Right lobe of liver (tissue), 6 donors: Measurements from ENCODE around the gene SCUBE1. TPM values are rescaled to one million over a fixed set of nuclear protein-coding genes. Genes with fewer than 3 reads are reported as not detected.

Experiments used
- ATAC-seq, 4 donors: fragments of 200-7000 bp; cut with Tn5 transposase; one replicate each; pipeline ENCODE4 v1.9.1; 2020; ENCODE audit warnings: mild to moderate bottlenecking in 4 of 4, moderate library complexity in 4 of 4
- DNase-seq, 3 donors: peaks; one replicate each; pipeline ENCODE4 v3.0.0-alpha.2; 2020
- H3K27ac ChIP-seq, 3 donors: fragments of 200-600 bp; one replicate each; pipeline ENCODE4 v1.8.0; 2022
- H3K27me3 ChIP-seq, 2 donors: fragments of 200-600 bp; one replicate each; pipeline ENCODE4 v1.8.0; 2022
- H3K36me3 ChIP-seq, 4 donors: fragments of 200-600 bp; sonication (generic) in 1 of 4; one replicate each; pipeline versions ENCODE4 v1.5.1 to v1.8.0; 2017 to 2022; ENCODE audit warnings: control low read depth in 1 of 4
- H3K4me1 ChIP-seq, 4 donors: fragments of 200-600 bp; sonication (generic) in 1 of 4; one replicate each; pipeline versions ENCODE4 v1.5.1 to v1.8.0; 2017 to 2022; ENCODE audit warnings: control low read depth in 1 of 4
- H3K4me3 ChIP-seq, 3 donors: fragments of 200-600 bp; one replicate each; pipeline ENCODE4 v1.8.0; 2022
- H3K9me3 ChIP-seq, 4 donors: fragments of 200-600 bp; sonication (generic) in 1 of 4; one replicate each; pipeline versions ENCODE4 v1.5.1 to v1.8.0; 2017 to 2022; ENCODE audit warnings: control low read depth in 1 of 4
- POLR2A ChIP-seq: fragments of 450-650 bp; IDR thresholded peaks from one replicate; pipeline ENCODE4 v1.6.1; 2017; ENCODE audit warnings: antibody characterized with exemption, mild to moderate bottlenecking
- WGBS: methylation state at CpG from one replicate; pipeline ENCODE4 v1.1.6; 2018; ENCODE audit warnings: low coverage, low lambda C conversion rate; ENCODE audit not compliant: insufficient coverage; ENCODE audit errors: missing lambda C conversion rate; 5-methylcytosine and 5-hydroxymethylcytosine counted together
- intact Hi-C, 2 donors: fragments of 100-400 bp; cut with DNase I; formaldehyde crosslinking; loops; one replicate each; pipeline versions ENCODE4 v1.11.2 to v1.14.1; 2022
- total RNA-seq, 6 experiments: library from RNA; depleted of rRNA in 2 of 6; stranded (reverse); fragments of >200 nt in 2 of 6; fragmentation: NEBNext Ultra II Directional in 3 of 6; extraction: Animal tissue kit (Norgen Biotek cat#: 25700) in 3 of 6; gene quantifications; one replicate each; pipeline versions ENCODE4 v1.1.0 to v1.2.4, GENCODE V29; 2016 to 2023
- TF ChIP-seq, protein P1 (sequence below), 4 donors: fragments of 200-600 bp in 3 of 4; fragments of 450-650 bp in 1 of 4; IDR thresholded peaks; one replicate each; pipeline versions ENCODE4 v1.5.1 to v1.8.0; 2016 to 2022; ENCODE audit warnings: antibody characterized with exemption in 4 of 4, mild to moderate bottlenecking in 2 of 4
- donor health status: DM: no; HTN: yes; CAD: no.
- donor health status: DM: no; HTN: no; CAD: no.
- donor health status: DM: no; HTN: no; CAD: no.
- donor health status: DM: no; HTN: yes; CAD: no.
- donor health status: DM: no; HTN: yes; CAD: no.

The SCUBE1 gene
- total RNA-seq, 6 experiments from 2014 or later: 0.73 to 11.7 (median 2.7) TPM

DNA sequence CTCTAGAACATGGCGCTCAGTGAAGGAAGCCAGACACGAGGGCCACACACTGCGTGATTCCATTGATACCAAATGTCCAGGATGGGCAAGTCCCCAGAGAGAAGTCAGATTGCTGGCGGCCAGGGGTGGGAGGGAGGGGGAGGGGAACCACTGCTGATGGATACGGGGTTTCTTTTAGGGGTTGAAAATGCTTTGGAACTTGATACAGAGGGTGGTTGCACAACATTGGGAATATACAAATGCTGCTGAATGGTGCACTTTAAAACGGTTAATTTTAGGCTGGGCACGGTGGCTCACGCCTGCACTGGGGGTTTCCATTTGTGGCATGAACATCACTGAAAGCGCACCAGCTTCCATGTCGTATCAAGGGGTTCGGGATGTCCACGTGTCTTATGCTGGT, 186.8 kb downstream of the SCUBE1 start:
- no peak for TF ChIP-seq POLR2A
- TF ChIP-seq, protein P1, sequence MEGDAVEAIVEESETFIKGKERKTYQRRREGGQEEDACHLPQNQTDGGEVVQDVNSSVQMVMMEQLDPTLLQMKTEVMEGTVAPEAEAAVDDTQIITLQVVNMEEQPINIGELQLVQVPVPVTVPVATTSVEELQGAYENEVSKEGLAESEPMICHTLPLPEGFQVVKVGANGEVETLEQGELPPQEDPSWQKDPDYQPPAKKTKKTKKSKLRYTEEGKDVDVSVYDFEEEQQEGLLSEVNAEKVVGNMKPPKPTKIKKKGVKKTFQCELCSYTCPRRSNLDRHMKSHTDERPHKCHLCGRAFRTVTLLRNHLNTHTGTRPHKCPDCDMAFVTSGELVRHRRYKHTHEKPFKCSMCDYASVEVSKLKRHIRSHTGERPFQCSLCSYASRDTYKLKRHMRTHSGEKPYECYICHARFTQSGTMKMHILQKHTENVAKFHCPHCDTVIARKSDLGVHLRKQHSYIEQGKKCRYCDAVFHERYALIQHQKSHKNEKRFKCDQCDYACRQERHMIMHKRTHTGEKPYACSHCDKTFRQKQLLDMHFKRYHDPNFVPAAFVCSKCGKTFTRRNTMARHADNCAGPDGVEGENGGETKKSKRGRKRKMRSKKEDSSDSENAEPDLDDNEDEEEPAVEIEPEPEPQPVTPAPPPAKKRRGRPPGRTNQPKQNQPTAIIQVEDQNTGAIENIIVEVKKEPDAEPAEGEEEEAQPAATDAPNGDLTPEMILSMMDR (IDR thresholded peaks at IDR 0.05): no peak
- H3K9me3 ChIP-seq: no peaks in the 10 kb centered on the region
- no peak for DNase-seq
- no peaks in the 10 kb centered on the region for H3K36me3 ChIP-seq
- ATAC-seq: no peak
- no peaks in the 10 kb centered on the region for H3K27me3 ChIP-seq
- intact Hi-C loops: no loop called here
- 63% methylated on average over 5 of the region's 12 CpGs for WGBS
- H3K4me3 ChIP-seq: no peak overlapping the region
- no peak overlapping the region for H3K27ac ChIP-seq
- peaks cover 0 to 12% (median 0%) of the 10 kb centered on the region in 4 donors for H3K4me1 ChIP-seq

- intact Hi-C loops: no loop called here
- WGBS: no CpG with 5 or more reads among the region's 5 CpGs
- Histone ChIP-seq H3K27me3 (no peaks in the 10 kb centered on the region), H3K4me1 (peaks cover 0 to 15% (median 0%) of the 10 kb centered on the region in 4 donors), H3K4me3 (no peak overlapping the region), H3K36me3 (no peaks in the 10 kb centered on the region), H3K9me3 (no peaks in the 10 kb centered on the region), H3K27ac (no peak overlapping the region)
- DNase-seq (no peak), ATAC-seq (no peak)
- TF ChIP-seq POLR2A: no peak
- TF ChIP-seq, protein P1 (IDR thresholded peaks at IDR 0.05): no peak
Measured at GRCh38 chr22:43155789-43156188, 187.4 kb downstream of the SCUBE1 start.

DNA sequence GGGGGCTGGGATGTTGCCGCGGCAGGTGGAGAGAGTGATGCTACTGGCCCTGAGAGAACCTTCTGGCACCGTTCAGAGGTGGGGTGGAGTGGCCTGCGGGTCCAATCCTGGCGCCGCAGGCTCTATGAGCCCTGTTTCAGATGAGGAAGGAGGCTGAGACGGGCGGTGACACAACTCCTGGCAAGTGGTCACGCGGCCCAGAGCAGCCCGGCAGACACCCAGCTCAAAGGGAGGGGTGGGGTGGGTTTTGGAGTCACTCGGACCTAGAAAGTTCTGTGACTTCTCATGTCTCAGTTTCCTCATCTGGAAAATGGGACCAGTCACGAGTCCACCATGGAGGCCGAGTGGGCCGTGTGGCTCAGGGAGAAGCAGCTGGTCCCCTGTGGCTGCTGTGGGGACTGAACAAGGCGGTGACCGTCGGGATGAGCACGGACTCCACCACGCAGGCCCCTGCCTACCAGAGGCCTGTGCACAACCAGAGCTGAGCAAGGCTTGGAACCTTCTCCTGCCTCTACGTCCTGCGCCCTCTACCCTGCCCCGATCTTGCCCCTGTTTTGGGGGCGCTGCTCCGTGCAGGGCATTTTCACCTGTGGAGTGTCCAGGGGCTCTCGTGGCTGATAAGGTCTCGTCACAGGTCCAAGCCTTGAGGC, 188.2 kb downstream of the SCUBE1 start:
- H3K27me3 ChIP-seq: no peaks in the 10 kb centered on the region
- DNase-seq (peak in 1 of 3 donors; percentile 60), ATAC-seq (peak in 2 of 4 donors; percentile 3 to 8)
- H3K4me1 ChIP-seq: peaks cover 0 to 16% (median 0%) of the 10 kb centered on the region in 4 donors
- intact Hi-C loops: no loop called here
- H3K36me3 ChIP-seq: no peaks in the 10 kb centered on the region
- TF ChIP-seq, protein P1 (IDR thresholded peaks at IDR 0.05): no peak
- no peak for TF ChIP-seq POLR2A
- H3K4me3 ChIP-seq: no peak overlapping the region
- 87% methylated on average over 3 of the region's 27 CpGs for WGBS
- no peak overlapping the region for H3K27ac ChIP-seq
- H3K9me3 ChIP-seq: no peaks in the 10 kb centered on the region

GRCh38 chr22:43153899-43154298, 189.3 kb downstream of the SCUBE1 start:
- no peak overlapping the region for H3K27ac ChIP-seq

More at GRCh38 chr22:43153899-43154298, 189.3 kb downstream of the SCUBE1 start:
- Histone ChIP-seq H3K4me3 (no peak overlapping the region), H3K36me3 (no peaks in the 10 kb centered on the region), H3K4me1 (peaks cover 0 to 16% (median 0%) of the 10 kb centered on the region in 4 donors), H3K9me3 (no peaks in the 10 kb centered on the region), H3K27me3 (no peaks in the 10 kb centered on the region)
- intact Hi-C loops: no loop called here
- DNase-seq (no peak), ATAC-seq (no peak)
- TF ChIP-seq POLR2A: no peak
- TF ChIP-seq, protein P1 (IDR thresholded peaks at IDR 0.05): no peak
- WGBS: 51% methylated on average over 8 of the region's 9 CpGs
